ENCODE data around the gene EXOC3L2. TPM values are rescaled to one million over a fixed set of nuclear protein-coding genes. Genes with fewer than 3 reads are reported as not detected.

EXOC3L2 gene
- total and polyA plus RNA-seq, 5 donors: 2.7 to 5.6 (median 4.3) TPM

- no peaks in the 10 kb centered on the region for H3K9me3 ChIP-seq (ENCODE audit: control insufficient read depth, low read length)
- ATAC-seq (no peak), DNase-seq (peak in 2 of 3 donors; percentile 3 to 17)
- H3K4me3 ChIP-seq (ENCODE audit: low read length): no peak overlapping the region
- peaks cover 6% of the 10 kb centered on the region for H3K4me1 ChIP-seq (ENCODE audit: control insufficient read depth, insufficient read depth, low read length)
- no peaks in the 10 kb centered on the region for H3K27me3 ChIP-seq (ENCODE audit: control insufficient read depth, insufficient read depth)
- no peak overlapping the region for H3K27ac ChIP-seq (ENCODE audit: low read length)
- intact Hi-C loops (cut with DNase I): no loop called here
- WGBS: 91% methylated on average over 10 of the region's 10 CpGs
Measured at GRCh38 chr19:45169602-45170001, 75.6 kb downstream of the EXOC3L2 start.

- intact Hi-C loops (cut with DNase I): no loop called here
- no peaks in the 10 kb centered on the region for H3K9me3 ChIP-seq (ENCODE audit: control insufficient read depth, low read length)
- H3K27me3 ChIP-seq (ENCODE audit: control insufficient read depth, insufficient read depth): no peaks in the 10 kb centered on the region
- H3K4me1 ChIP-seq (ENCODE audit: control insufficient read depth, insufficient read depth, low read length): peaks cover 6% of the 10 kb centered on the region
- no peak overlapping the region for H3K4me3 ChIP-seq (ENCODE audit: low read length)
- WGBS: 77% methylated on average over 16 of the region's 16 CpGs
- no peak overlapping the region for H3K27ac ChIP-seq (ENCODE audit: low read length)
- no peak for ATAC-seq
- DNase-seq: peak in 2 of 3 donors; percentile 7 to 61
Measured at GRCh38 chr19:45168767-45169351, 76.3 kb downstream of the EXOC3L2 start.

- 40% methylated on average over 14 of the region's 14 CpGs for WGBS
- no peaks in the 10 kb centered on the region for H3K9me3 ChIP-seq (ENCODE audit: control insufficient read depth, low read length)
- H3K27me3 ChIP-seq (ENCODE audit: control insufficient read depth, insufficient read depth): no peaks in the 10 kb centered on the region
- DNase-seq (peak in 2 of 3 donors; percentile 53 to 60), ATAC-seq (peak in 1 of 2 donors; percentile 39)
- no peak overlapping the region for H3K27ac ChIP-seq (ENCODE audit: low read length)
- peaks cover 6% of the 10 kb centered on the region for H3K4me1 ChIP-seq (ENCODE audit: control insufficient read depth, insufficient read depth, low read length)
- H3K4me3 ChIP-seq (ENCODE audit: low read length): no peak overlapping the region
- intact Hi-C loops (cut with DNase I): no loop called here
Measured at GRCh38 chr19:45166723-45167252, 78.4 kb downstream of the EXOC3L2 start.

GRCh38 chr19:45164577-45165335, 80.5 kb downstream of the EXOC3L2 start:
- H3K27me3 ChIP-seq (ENCODE audit: control insufficient read depth, insufficient read depth): no peaks in the 10 kb centered on the region
- H3K4me3 ChIP-seq (ENCODE audit: low read length): no peak overlapping the region
- peak; percentile 63 to 75 for ATAC-seq
- peak; percentile 70 to 85 (median 79) for DNase-seq
- 34% methylated on average over 27 of the region's 27 CpGs for WGBS
- no peak overlapping the region for H3K27ac ChIP-seq (ENCODE audit: low read length)
- intact Hi-C loops (cut with DNase I): no loop called here
- H3K9me3 ChIP-seq (ENCODE audit: control insufficient read depth, low read length): no peaks in the 10 kb centered on the region
- peaks cover 3% of the 10 kb centered on the region for H3K4me1 ChIP-seq (ENCODE audit: control insufficient read depth, insufficient read depth, low read length)

- H3K9me3 ChIP-seq (ENCODE audit: control insufficient read depth, low read length): no peaks in the 10 kb centered on the region
- WGBS: 74% methylated on average over 15 of the region's 15 CpGs
- H3K27ac ChIP-seq (ENCODE audit: low read length): no peak overlapping the region
- DNase-seq (no peak), ATAC-seq (no peak)
- peaks cover 3% of the 10 kb centered on the region for H3K4me1 ChIP-seq (ENCODE audit: control insufficient read depth, insufficient read depth, low read length)
- intact Hi-C loops (cut with DNase I): no loop called here
- no peaks in the 10 kb centered on the region for H3K27me3 ChIP-seq (ENCODE audit: control insufficient read depth, insufficient read depth)
- no peak overlapping the region for H3K4me3 ChIP-seq (ENCODE audit: low read length)
Measured at GRCh38 chr19:45163751-45164460, 81.3 kb downstream of the EXOC3L2 start.

- ATAC-seq: no peak
- Histone ChIP-seq H3K4me1 (ENCODE audit: control insufficient read depth, insufficient read depth, low read length) (peaks cover 3% of the 10 kb centered on the region), H3K27me3 (ENCODE audit: control insufficient read depth, insufficient read depth) (no peaks in the 10 kb centered on the region), H3K27ac (ENCODE audit: low read length) (no peak overlapping the region), H3K9me3 (ENCODE audit: control insufficient read depth, low read length) (no peaks in the 10 kb centered on the region), H3K4me3 (ENCODE audit: low read length) (no peak overlapping the region)
- DNase-seq: no peak
- 86% methylated on average over 17 of the region's 17 CpGs for WGBS
- intact Hi-C loops (cut with DNase I): no loop called here
Measured at GRCh38 chr19:45163156-45163555, 82.1 kb downstream of the EXOC3L2 start.

- Histone ChIP-seq H3K27ac (ENCODE audit: low read length) (no peak overlapping the region), H3K4me3 (ENCODE audit: low read length) (no peak overlapping the region), H3K27me3 (ENCODE audit: control insufficient read depth, insufficient read depth) (no peaks in the 10 kb centered on the region), H3K9me3 (ENCODE audit: control insufficient read depth, low read length) (no peaks in the 10 kb centered on the region), H3K4me1 (ENCODE audit: control insufficient read depth, insufficient read depth, low read length) (peaks cover 3% of the 10 kb centered on the region)
- no peak for DNase-seq
- intact Hi-C loops (cut with DNase I): no loop called here
- ATAC-seq: no peak
- WGBS: 74% methylated on average over 18 of the region's 18 CpGs
Measured at GRCh38 chr19:45162608-45163143, 82.5 kb downstream of the EXOC3L2 start.

Other genes with a start within 250 kb of the EXOC3L2 start
- 1 to 10 TPM; 2.3 to 6.5 (median 3.3) TPM for gene RELB, start 243.9 kb downstream of the EXOC3L2 start, total RNA-seq
- 2.4 TPM for gene RELB, start 243.9 kb downstream of the EXOC3L2 start, polyA plus RNA-seq
- gene CLASRP, start 206.4 kb downstream of the EXOC3L2 start, total RNA-seq: 10 to 100 TPM; 34.3 to 36.7 (median 36.1) TPM
- 36.8 TPM for gene CLASRP, start 206.4 kb downstream of the EXOC3L2 start, polyA plus RNA-seq
- gene ZNF296, start 168.9 kb downstream of the EXOC3L2 start, total RNA-seq: under 1 TPM in 3 of 4 donors, not detected in 1; 0.25 to 0.35 (median 0.29) TPM
- 0.25 TPM for gene ZNF296, start 168.9 kb downstream of the EXOC3L2 start, polyA plus RNA-seq
- gene GEMIN7, start 166.1 kb downstream of the EXOC3L2 start, total RNA-seq: 10 to 100 TPM; 10.9 to 15.0 (median 12.8) TPM
- gene GEMIN7, start 166.1 kb downstream of the EXOC3L2 start, polyA plus RNA-seq: 27.9 TPM
- 10 to 100 TPM; 16.5 to 24.9 (median 18.9) TPM for gene PPP1R37, start 152.2 kb downstream of the EXOC3L2 start, total RNA-seq
- gene PPP1R37, start 152.2 kb downstream of the EXOC3L2 start, polyA plus RNA-seq: 23.4 TPM
- under 1 TPM in 1 of 4 donors, not detected in 3; 0.06 TPM for gene NKPD1, start 84.4 kb downstream of the EXOC3L2 start, total RNA-seq
- 0.07 TPM for gene NKPD1, start 84.4 kb downstream of the EXOC3L2 start, polyA plus RNA-seq
- gene TRAPPC6A, start 67.2 kb downstream of the EXOC3L2 start, total RNA-seq: 10 to 100 TPM; 15.2 to 19.4 (median 17.2) TPM
- gene TRAPPC6A, start 67.2 kb downstream of the EXOC3L2 start, polyA plus RNA-seq: 26.5 TPM
- 1 to 10 TPM; 3.8 to 8.2 (median 6.2) TPM for gene BLOC1S3, start 66.6 kb downstream of the EXOC3L2 start, total RNA-seq
- 2.4 TPM for gene BLOC1S3, start 66.6 kb downstream of the EXOC3L2 start, polyA plus RNA-seq
- 10 to 100 TPM; 29.0 to 54.5 (median 40.4) TPM for gene MARK4, start 5.9 kb upstream of the EXOC3L2 start, total RNA-seq
- 21.0 TPM for gene MARK4, start 5.9 kb upstream of the EXOC3L2 start, polyA plus RNA-seq
- gene CKM, start 77.5 kb upstream of the EXOC3L2 start, total RNA-seq: 1,000 to 10,000 TPM; 2,910 to 4,826 (median 3,330) TPM
- 5,160 TPM for gene CKM, start 77.5 kb upstream of the EXOC3L2 start, polyA plus RNA-seq
- gene KLC3, start 95.3 kb upstream of the EXOC3L2 start, total RNA-seq: not detected
- gene KLC3, start 95.3 kb upstream of the EXOC3L2 start, polyA plus RNA-seq: 0.18 TPM
- gene ERCC2, start 125.2 kb upstream of the EXOC3L2 start, total RNA-seq: 10 to 100 TPM; 11.1 to 15.7 (median 12.2) TPM
- 9.6 TPM for gene ERCC2, start 125.2 kb upstream of the EXOC3L2 start, polyA plus RNA-seq
- gene PPP1R13L, start 159.7 kb upstream of the EXOC3L2 start, total RNA-seq: 100 to 1,000 TPM; 131 to 161 (median 150) TPM
- 100 TPM for gene PPP1R13L, start 159.7 kb upstream of the EXOC3L2 start, polyA plus RNA-seq
- gene POLR1G, start 161.2 kb upstream of the EXOC3L2 start, total RNA-seq: 1 to 10 TPM; 4.0 to 6.3 (median 5.0) TPM
- gene POLR1G, start 161.2 kb upstream of the EXOC3L2 start, polyA plus RNA-seq: 4.0 TPM
- 100 to 1,000 TPM; 133 to 143 (median 139) TPM for gene ERCC1, start 178.5 kb upstream of the EXOC3L2 start, total RNA-seq
- gene ERCC1, start 178.5 kb upstream of the EXOC3L2 start, polyA plus RNA-seq: 139 TPM
- gene FOSB, start 222.6 kb upstream of the EXOC3L2 start, total RNA-seq: 10 to 100 TPM in 1 of 4 donors, 1 to 10 TPM in 3; 1.6 to 16.3 (median 6.1) TPM
- 57.8 TPM for gene FOSB, start 222.6 kb upstream of the EXOC3L2 start, polyA plus RNA-seq

Measured in right cardiac atrium (tissue), 5 donors.